Right lobe of liver (tissue), 6 donors: Measurements from ENCODE around the gene LANCL2. TPM values are rescaled to one million over a fixed set of nuclear protein-coding genes. Genes with fewer than 3 reads are reported as not detected.

Experiments used
- ATAC-seq, 4 donors: fragments of 200-7000 bp; cut with Tn5 transposase; one replicate each; pipeline ENCODE4 v1.9.1; 2020; ENCODE audit warnings: mild to moderate bottlenecking in 4 of 4, moderate library complexity in 4 of 4
- DNase-seq, 3 donors: peaks; one replicate each; pipeline ENCODE4 v3.0.0-alpha.2; 2020
- H3K27ac ChIP-seq, 3 donors: fragments of 200-600 bp; one replicate each; pipeline ENCODE4 v1.8.0; 2022
- H3K27me3 ChIP-seq, 2 donors: fragments of 200-600 bp; one replicate each; pipeline ENCODE4 v1.8.0; 2022
- H3K36me3 ChIP-seq, 4 donors: fragments of 200-600 bp; sonication (generic) in 1 of 4; one replicate each; pipeline versions ENCODE4 v1.5.1 to v1.8.0; 2017 to 2022; ENCODE audit warnings: control low read depth in 1 of 4
- H3K4me1 ChIP-seq, 4 donors: fragments of 200-600 bp; sonication (generic) in 1 of 4; one replicate each; pipeline versions ENCODE4 v1.5.1 to v1.8.0; 2017 to 2022; ENCODE audit warnings: control low read depth in 1 of 4
- H3K4me3 ChIP-seq, 3 donors: fragments of 200-600 bp; one replicate each; pipeline ENCODE4 v1.8.0; 2022
- H3K9me3 ChIP-seq, 4 donors: fragments of 200-600 bp; sonication (generic) in 1 of 4; one replicate each; pipeline versions ENCODE4 v1.5.1 to v1.8.0; 2017 to 2022; ENCODE audit warnings: control low read depth in 1 of 4
- POLR2A ChIP-seq: fragments of 450-650 bp; IDR thresholded peaks from one replicate; pipeline ENCODE4 v1.6.1; 2017; ENCODE audit warnings: antibody characterized with exemption, mild to moderate bottlenecking
- WGBS: methylation state at CpG from one replicate; pipeline ENCODE4 v1.1.6; 2018; ENCODE audit warnings: low coverage, low lambda C conversion rate; ENCODE audit not compliant: insufficient coverage; ENCODE audit errors: missing lambda C conversion rate; 5-methylcytosine and 5-hydroxymethylcytosine counted together
- intact Hi-C, 2 donors: fragments of 100-400 bp; cut with DNase I; formaldehyde crosslinking; loops; one replicate each; pipeline versions ENCODE4 v1.11.2 to v1.14.1; 2022
- total RNA-seq, 6 experiments: library from RNA; depleted of rRNA in 2 of 6; stranded (reverse); fragments of >200 nt in 2 of 6; fragmentation: NEBNext Ultra II Directional in 3 of 6; extraction: Animal tissue kit (Norgen Biotek cat#: 25700) in 3 of 6; gene quantifications; one replicate each; pipeline versions ENCODE4 v1.1.0 to v1.2.4, GENCODE V29; 2016 to 2023
- TF ChIP-seq, protein P1 (sequence below), 4 donors: fragments of 200-600 bp in 3 of 4; fragments of 450-650 bp in 1 of 4; IDR thresholded peaks; one replicate each; pipeline versions ENCODE4 v1.5.1 to v1.8.0; 2016 to 2022; ENCODE audit warnings: antibody characterized with exemption in 4 of 4, mild to moderate bottlenecking in 2 of 4
- donor health status: DM: no; HTN: yes; CAD: no.
- donor health status: DM: no; HTN: no; CAD: no.
- donor health status: DM: no; HTN: no; CAD: no.
- donor health status: DM: no; HTN: yes; CAD: no.
- donor health status: DM: no; HTN: yes; CAD: no.

The LANCL2 gene
- total RNA-seq, 6 experiments from 2014 or later, result 7.3 to 12.1 (median 8.3) TPM

DNA sequence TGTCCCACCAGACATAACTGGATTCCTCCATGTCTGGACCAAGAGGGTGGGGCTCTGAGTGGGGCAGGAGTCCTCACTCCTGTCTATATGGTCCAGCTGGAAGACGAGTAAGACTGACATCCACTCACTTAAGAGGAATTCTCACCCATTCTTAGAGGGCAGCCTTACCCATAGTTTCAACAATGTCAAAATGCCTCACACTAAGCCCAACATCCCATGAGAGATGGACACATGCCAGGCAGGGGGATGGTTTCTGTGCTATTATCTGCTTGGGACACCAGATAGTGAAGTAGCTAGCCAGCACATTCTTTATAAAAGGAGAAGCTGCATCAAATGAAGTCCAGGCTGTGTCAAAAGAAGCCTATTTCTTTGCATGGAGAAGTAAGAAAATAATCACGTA, 4.7 kb upstream of the LANCL2 start:
- peaks cover 0 to 8% (median 3%) of the 10 kb centered on the region in 4 donors for H3K4me1 ChIP-seq
- no peaks in the 10 kb centered on the region for H3K36me3 ChIP-seq
- DNase-seq (no peak), ATAC-seq (no peak)
- H3K4me3 ChIP-seq, result no peak overlapping the region
- intact Hi-C loops, result no loop called here
- H3K9me3 ChIP-seq, result no peaks in the 10 kb centered on the region
- 86% methylated on average over 1 of the region's 2 CpGs for WGBS
- no peak overlapping the region for H3K27ac ChIP-seq
- TF ChIP-seq, protein P1, sequence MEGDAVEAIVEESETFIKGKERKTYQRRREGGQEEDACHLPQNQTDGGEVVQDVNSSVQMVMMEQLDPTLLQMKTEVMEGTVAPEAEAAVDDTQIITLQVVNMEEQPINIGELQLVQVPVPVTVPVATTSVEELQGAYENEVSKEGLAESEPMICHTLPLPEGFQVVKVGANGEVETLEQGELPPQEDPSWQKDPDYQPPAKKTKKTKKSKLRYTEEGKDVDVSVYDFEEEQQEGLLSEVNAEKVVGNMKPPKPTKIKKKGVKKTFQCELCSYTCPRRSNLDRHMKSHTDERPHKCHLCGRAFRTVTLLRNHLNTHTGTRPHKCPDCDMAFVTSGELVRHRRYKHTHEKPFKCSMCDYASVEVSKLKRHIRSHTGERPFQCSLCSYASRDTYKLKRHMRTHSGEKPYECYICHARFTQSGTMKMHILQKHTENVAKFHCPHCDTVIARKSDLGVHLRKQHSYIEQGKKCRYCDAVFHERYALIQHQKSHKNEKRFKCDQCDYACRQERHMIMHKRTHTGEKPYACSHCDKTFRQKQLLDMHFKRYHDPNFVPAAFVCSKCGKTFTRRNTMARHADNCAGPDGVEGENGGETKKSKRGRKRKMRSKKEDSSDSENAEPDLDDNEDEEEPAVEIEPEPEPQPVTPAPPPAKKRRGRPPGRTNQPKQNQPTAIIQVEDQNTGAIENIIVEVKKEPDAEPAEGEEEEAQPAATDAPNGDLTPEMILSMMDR (IDR thresholded peaks at IDR 0.05), result no peak
- TF ChIP-seq POLR2A, result no peak
- H3K27me3 ChIP-seq, result no peaks in the 10 kb centered on the region

DNA sequence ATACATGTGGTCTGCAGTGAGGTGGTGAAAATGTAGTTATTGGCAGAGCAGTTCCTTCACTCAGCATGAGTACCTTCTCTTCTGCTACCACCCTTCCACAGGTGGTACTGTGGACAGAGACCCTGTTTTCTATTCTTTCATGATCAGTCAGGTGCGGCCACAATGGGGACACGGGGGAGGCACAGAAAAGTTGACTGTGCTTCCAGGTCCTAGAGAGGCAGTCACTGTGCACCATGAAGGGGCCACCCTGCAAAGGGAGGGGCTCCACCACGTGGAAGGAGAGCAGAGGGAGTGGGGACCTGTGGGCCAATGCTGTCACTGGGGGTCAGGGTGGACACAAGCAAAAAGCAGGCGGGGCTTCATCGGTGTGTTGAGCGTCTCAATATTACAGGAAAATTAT, 3.6 kb upstream of the LANCL2 start:
- Histone ChIP-seq H3K27ac (no peak overlapping the region), H3K36me3 (no peaks in the 10 kb centered on the region), H3K4me3 (no peak overlapping the region), H3K27me3 (no peaks in the 10 kb centered on the region), H3K4me1 (peaks cover 0 to 8% (median 3%) of the 10 kb centered on the region in 4 donors), H3K9me3 (no peaks in the 10 kb centered on the region)
- no peak for DNase-seq
- 53% methylated on average over 5 of the region's 6 CpGs for WGBS
- no peak for TF ChIP-seq POLR2A
- intact Hi-C loops, result no loop called here
- no peak for ATAC-seq

DNA sequence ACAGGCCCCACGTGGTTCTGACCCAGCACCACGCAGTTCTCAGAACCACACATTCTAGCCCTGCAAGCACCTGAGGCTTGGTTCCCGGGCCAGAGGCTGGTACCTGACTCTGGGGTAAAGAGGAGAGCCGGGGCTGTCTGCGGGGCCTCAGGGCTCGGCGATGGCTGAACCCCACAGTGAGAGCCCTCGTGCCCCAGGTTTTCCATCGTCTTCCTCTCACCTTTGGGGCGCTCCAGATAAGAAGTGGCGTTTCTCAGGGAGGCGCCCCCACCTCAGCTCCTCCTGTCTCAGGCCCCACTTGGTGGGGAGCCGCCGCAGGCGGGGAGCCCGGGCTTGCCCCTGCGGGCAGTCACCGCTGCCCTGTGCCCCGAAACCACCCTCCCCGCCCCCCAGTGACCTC, 2.2 kb upstream of the LANCL2 start:
- ATAC-seq (no peak), DNase-seq (no peak)
- Histone ChIP-seq H3K4me1 (peaks cover 0 to 18% (median 9%) of the 10 kb centered on the region in 4 donors), H3K36me3 (no peaks in the 10 kb centered on the region), H3K27me3 (no peaks in the 10 kb centered on the region), H3K4me3 (no peak overlapping the region), H3K27ac (no peak overlapping the region), H3K9me3 (no peaks in the 10 kb centered on the region)
- intact Hi-C loops, result no loop called here
- WGBS, result no CpG with 5 or more reads among the region's 20 CpGs
- TF ChIP-seq, protein P1 (IDR thresholded peaks at IDR 0.05), result no peak
- TF ChIP-seq POLR2A, result no peak

DNA sequence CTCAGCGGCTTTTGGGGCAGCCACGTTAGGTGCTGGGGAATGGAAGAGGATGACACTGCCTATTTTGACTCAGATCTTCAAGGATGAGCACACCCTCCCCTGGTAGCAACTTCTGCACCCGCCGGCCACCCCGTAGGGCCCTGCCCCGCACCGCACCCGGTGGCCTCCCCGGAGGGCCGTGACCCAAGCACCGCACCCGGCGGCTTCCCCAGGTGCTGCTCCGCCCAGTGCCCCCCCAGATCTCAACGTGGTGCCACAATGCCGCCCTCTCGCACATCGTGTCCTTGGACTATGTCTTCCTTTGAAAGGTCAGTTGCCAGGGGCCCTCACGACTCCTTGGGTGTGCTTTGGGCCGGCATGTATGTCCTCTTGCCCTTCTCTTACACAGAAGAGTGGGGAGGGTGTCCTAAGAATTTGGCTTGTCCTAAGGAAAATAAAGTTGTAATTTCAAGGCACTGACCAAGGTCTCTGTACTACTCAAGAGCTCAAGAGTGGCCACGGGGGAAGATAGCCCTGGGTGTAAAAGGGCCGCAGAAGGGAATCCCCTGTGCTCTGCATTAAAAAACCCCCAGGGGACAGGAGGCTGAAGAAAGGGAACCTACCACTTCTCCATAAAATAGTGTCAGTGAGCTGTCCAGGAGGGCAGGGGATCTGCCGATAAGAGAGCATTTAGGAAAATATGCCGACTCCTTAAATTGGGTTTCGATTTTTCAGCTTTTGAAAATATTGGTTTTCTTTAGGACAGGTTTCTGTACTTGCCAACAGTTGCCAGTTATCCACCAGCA, 1.6 kb upstream of the LANCL2 start:
- TF ChIP-seq, protein P1 (IDR thresholded peaks at IDR 0.05), result no peak
- TF ChIP-seq POLR2A, result no peak
- peaks cover 0 to 18% (median 9%) of the 10 kb centered on the region in 4 donors for H3K4me1 ChIP-seq
- H3K9me3 ChIP-seq, result no peaks in the 10 kb centered on the region
- H3K27ac ChIP-seq, result no peak overlapping the region
- DNase-seq (no peak), ATAC-seq (no peak)
- 80% methylated on average over 6 of the region's 25 CpGs for WGBS
- no peaks in the 10 kb centered on the region for H3K36me3 ChIP-seq
- H3K4me3 ChIP-seq, result no peak overlapping the region
- H3K27me3 ChIP-seq, result no peaks in the 10 kb centered on the region
- intact Hi-C loops, result no loop called here

DNA sequence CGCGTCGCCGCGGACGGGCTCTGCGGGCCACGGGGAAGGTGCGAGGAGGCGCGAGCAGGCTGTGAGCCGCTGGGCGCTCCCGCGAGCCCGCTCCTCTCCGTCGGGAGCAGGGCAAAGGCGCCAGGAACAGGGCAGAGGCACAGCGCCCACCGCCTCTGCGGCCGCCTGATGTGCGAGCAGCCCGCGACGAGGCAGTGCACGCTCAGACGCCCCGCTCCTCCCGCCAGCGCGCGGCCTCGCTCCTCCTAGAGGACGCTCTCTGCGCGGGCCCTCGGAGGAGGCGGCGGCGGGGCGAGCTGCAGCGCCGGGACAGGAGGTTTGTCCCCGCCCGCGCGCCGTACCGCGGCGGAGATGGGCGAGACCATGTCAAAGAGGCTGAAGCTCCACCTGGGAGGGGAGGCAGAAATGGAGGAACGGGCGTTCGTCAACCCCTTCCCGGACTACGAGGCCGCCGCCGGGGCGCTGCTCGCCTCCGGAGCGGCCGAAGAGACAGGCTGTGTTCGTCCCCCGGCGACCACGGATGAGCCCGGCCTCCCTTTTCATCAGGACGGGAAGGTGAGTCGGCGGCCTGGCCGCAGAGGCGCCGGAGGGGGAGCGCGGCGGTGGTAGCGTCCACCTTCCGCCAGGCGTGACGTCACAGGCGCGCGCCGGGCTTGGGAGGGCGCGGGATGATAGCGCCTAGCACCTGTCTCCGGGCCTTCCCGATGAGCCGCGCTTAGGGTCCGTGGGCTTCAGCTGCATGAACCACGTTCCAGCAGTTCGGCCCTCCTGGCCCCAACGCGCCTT, 731 bp downstream of the LANCL2 start:
- intact Hi-C loops, result no loop called here
- Histone ChIP-seq H3K9me3 (no peaks in the 10 kb centered on the region), H3K27ac (peak overlapping the region; percentile 99 to 100 (median 100)), H3K27me3 (no peaks in the 10 kb centered on the region), H3K4me3 (peak overlapping the region; percentile 93 to 98 (median 98)), H3K36me3 (no peaks in the 10 kb centered on the region), H3K4me1 (peaks cover 0 to 18% (median 9%) of the 10 kb centered on the region in 4 donors)
- peak; percentile 79 for TF ChIP-seq POLR2A
- TF ChIP-seq, protein P1 (IDR thresholded peaks at IDR 0.05), result peak in 3 of 4 donors; percentile 12 to 34 (median 26)
- 0% methylated on average over 1 of the region's 101 CpGs for WGBS
- ATAC-seq (peak; percentile 97 to 98 (median 97)), DNase-seq (peak; percentile 95 to 97 (median 97))
